Measurements from ENCODE around the gene NT5DC4. TPM values are rescaled to one million over a fixed set of nuclear protein-coding genes. Genes with fewer than 3 reads are reported as not detected.

NT5DC4 gene
- total RNA-seq, 1 experiment from 2014 or later = not detected

DNA sequence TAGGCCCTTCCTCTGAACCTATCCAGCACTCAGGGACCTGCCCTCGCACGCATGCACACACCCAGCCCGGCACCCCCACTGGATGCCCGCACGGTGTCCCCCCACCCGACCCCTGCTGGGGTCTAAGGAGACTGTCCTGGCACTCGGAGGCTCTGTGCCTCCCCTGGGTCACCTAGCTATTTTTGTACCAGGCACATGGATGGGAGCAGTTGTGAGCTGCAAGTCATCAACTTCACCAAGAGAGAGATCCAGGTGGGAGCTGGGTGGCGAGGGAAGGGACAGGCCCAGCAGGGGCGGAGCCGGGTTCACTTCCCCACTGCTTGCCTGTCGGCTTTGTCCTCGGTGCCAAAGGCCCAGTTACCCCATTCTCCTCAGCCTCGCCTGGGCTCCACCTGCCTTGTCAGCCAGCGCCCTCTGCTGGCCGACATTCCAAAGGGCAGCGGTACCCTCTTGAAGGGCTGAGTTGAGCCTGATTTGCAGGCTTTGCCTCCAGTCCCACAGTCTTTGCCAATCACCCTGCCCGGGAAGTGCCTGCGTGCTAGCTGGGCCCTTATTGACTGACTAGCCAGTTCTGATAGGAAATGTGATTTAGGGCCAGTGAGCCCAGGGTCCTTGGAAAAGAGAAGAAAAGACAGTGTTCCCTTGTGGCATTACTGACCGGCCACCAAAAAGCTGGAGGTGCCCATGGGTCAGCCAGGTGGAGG, 5.8 kb downstream of the NT5DC4 start:
- DNase-seq (ENCODE audit: low spot score) = peak; percentile 94
- ChIA-PET POLR2A (ENCODE audit: low non-redundant PET) (no interaction called here), CTCF (interaction anchor here (1.9 to 2.6 kb wide), 3 partner anchors 100 to 215 kb away, joined by 6 to 15 read pairs (median 9); no protein-coding TSS in a partner anchor)
- H3K4me1 ChIP-seq (ENCODE audit: insufficient read depth, low read length, poor library complexity, severe bottlenecking) = no peaks in the 10 kb centered on the region
- H3K27ac ChIP-seq (ENCODE audit: low read depth, low read length, poor library complexity, severe bottlenecking) = no peak overlapping the region
- no peaks in the 10 kb centered on the region for H3K9me3 ChIP-seq (ENCODE audit: low read depth, low read length, poor library complexity, severe bottlenecking)
- H3K4me3 ChIP-seq (ENCODE audit: low read depth, low read length, poor library complexity, severe bottlenecking) = no peak overlapping the region
- TF ChIP-seq, protein P1, sequence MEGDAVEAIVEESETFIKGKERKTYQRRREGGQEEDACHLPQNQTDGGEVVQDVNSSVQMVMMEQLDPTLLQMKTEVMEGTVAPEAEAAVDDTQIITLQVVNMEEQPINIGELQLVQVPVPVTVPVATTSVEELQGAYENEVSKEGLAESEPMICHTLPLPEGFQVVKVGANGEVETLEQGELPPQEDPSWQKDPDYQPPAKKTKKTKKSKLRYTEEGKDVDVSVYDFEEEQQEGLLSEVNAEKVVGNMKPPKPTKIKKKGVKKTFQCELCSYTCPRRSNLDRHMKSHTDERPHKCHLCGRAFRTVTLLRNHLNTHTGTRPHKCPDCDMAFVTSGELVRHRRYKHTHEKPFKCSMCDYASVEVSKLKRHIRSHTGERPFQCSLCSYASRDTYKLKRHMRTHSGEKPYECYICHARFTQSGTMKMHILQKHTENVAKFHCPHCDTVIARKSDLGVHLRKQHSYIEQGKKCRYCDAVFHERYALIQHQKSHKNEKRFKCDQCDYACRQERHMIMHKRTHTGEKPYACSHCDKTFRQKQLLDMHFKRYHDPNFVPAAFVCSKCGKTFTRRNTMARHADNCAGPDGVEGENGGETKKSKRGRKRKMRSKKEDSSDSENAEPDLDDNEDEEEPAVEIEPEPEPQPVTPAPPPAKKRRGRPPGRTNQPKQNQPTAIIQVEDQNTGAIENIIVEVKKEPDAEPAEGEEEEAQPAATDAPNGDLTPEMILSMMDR (conservative IDR thresholded peaks at IDR 0.05; ENCODE audit: low read depth, low read length) = peak; percentile 99
- TF ChIP-seq EZH2 (IDR thresholded peaks at IDR 0.05; ENCODE audit: borderline replicate concordance, low read depth, low read length, poor library complexity, severe bottlenecking) = no peak
- BruUV-seq (replicated peaks) = no TSS peak
- intact Hi-C loops (cut with micrococcal nuclease; ENCODE audit: unreplicated experiment) = loop anchor here (1.0 kb wide), 2 partner anchors 99 to 126 kb away; no protein-coding TSS in a partner anchor
- no peaks in the 10 kb centered on the region for H3K36me3 ChIP-seq (ENCODE audit: insufficient read depth, low read length, poor library complexity, severe bottlenecking)
- no peaks in the 10 kb centered on the region for H3K27me3 ChIP-seq (replicated peaks; ENCODE audit: insufficient read depth, low read depth, low read length, poor library complexity)

DNA sequence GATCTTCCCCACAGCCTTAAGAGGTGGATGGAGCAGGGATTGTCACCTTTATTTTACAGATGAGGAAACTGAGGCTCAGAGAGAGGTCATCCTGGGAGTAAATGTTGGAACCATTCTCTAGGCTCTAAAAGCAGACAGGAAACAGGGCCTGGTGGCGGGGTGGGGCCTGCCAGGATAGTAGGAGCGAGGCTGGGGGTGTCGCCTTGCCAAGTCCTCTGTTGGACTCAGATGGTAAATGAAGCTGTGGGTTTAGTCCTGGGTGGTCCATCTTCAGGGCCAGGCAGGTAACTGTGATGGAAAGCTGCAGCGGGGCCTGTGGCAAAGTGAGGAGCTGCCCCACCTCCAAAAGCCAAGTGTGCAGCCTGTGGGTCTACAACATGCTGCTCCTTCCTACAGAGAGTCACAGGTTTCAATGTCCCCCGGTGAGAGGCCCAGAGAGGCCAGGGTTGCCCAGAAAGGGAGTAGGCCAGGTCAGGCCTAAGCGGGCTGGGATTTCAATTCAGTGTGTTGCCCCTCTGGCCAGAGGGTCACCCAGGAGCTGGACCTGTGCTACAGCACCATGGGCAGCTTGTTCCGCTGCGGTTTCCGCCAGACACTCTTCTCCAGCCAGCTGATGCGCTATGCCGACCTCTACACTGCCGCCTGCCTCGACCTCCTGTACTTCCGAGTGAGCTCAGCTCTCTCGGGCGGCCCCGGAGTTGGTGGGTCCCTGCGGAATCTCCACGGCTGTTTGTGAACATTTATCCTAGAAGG, 6.6 kb downstream of the NT5DC4 start:
- ChIA-PET POLR2A (ENCODE audit: low non-redundant PET) (no interaction called here), CTCF (interaction anchor here (0.6 to 2.3 kb wide), 4 partner anchors 32 to 214 kb away, joined by 4 to 15 read pairs (median 8); no protein-coding TSS in a partner anchor)
- intact Hi-C loops (cut with micrococcal nuclease; ENCODE audit: unreplicated experiment) = no loop called here
- Histone ChIP-seq H3K27ac (ENCODE audit: low read depth, low read length, poor library complexity, severe bottlenecking) (no peak overlapping the region), H3K36me3 (ENCODE audit: insufficient read depth, low read length, poor library complexity, severe bottlenecking) (no peaks in the 10 kb centered on the region), H3K4me1 (ENCODE audit: insufficient read depth, low read length, poor library complexity, severe bottlenecking) (no peaks in the 10 kb centered on the region), H3K9me3 (ENCODE audit: low read depth, low read length, poor library complexity, severe bottlenecking) (no peaks in the 10 kb centered on the region), H3K4me3 (ENCODE audit: low read depth, low read length, poor library complexity, severe bottlenecking) (no peak overlapping the region), H3K27me3 (replicated peaks; ENCODE audit: insufficient read depth, low read depth, low read length, poor library complexity) (no peaks in the 10 kb centered on the region)
- no peak for DNase-seq (ENCODE audit: low spot score)
- BruUV-seq (replicated peaks) = no TSS peak
- TF ChIP-seq, protein P1 (conservative IDR thresholded peaks at IDR 0.05; ENCODE audit: low read depth, low read length) = no peak
- no peak for TF ChIP-seq EZH2 (IDR thresholded peaks at IDR 0.05; ENCODE audit: borderline replicate concordance, low read depth, low read length, poor library complexity, severe bottlenecking)

DNA sequence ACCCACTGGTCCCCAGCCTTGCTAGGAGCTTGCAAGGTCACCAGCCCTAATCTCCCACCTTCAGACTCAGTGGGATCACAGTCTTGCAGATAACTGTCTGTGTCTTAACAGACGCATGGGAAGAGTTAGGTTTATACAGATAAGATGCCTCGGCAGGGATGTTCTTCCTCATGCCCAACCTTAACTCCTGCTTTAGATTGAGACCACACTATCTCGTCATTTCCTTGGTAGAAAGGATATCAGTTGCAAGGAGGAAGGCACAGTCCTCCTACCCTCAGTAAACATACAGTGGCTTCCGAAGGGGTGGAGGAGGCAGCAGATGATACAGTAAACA, 7.2 kb downstream of the NT5DC4 start:
- intact Hi-C loops (cut with micrococcal nuclease; ENCODE audit: unreplicated experiment) = no loop called here
- no peak overlapping the region for H3K27ac ChIP-seq (ENCODE audit: low read depth, low read length, poor library complexity, severe bottlenecking)
- no peaks in the 10 kb centered on the region for H3K9me3 ChIP-seq (ENCODE audit: low read depth, low read length, poor library complexity, severe bottlenecking)
- no peaks in the 10 kb centered on the region for H3K36me3 ChIP-seq (ENCODE audit: insufficient read depth, low read length, poor library complexity, severe bottlenecking)
- POLR2A ChIA-PET (ENCODE audit: low non-redundant PET) = no interaction called here
- TF ChIP-seq, protein P1 (conservative IDR thresholded peaks at IDR 0.05; ENCODE audit: low read depth, low read length) = no peak
- TF ChIP-seq EZH2 (IDR thresholded peaks at IDR 0.05; ENCODE audit: borderline replicate concordance, low read depth, low read length, poor library complexity, severe bottlenecking) = no peak
- H3K27me3 ChIP-seq (replicated peaks; ENCODE audit: insufficient read depth, low read depth, low read length, poor library complexity) = no peaks in the 10 kb centered on the region
- H3K4me1 ChIP-seq (ENCODE audit: insufficient read depth, low read length, poor library complexity, severe bottlenecking) = no peaks in the 10 kb centered on the region
- DNase-seq (ENCODE audit: low spot score) = no peak
- H3K4me3 ChIP-seq (ENCODE audit: low read depth, low read length, poor library complexity, severe bottlenecking) = no peak overlapping the region
- CTCF ChIA-PET = interaction anchor here (0.6 to 2.3 kb wide), 2 partner anchors 32 to 128 kb away, joined by 10 to 15 read pairs; no protein-coding TSS in a partner anchor
- BruUV-seq (replicated peaks) = no TSS peak
